CD14-positive monocyte (primary cell): ENCODE results near the gene C11orf97. TPM values are rescaled to one million over a fixed set of nuclear protein-coding genes. Genes with fewer than 3 reads are reported as not detected.

Source experiments
- DNase-seq, 3 donors: peaks; one replicate each; pipeline ENCODE4 v3.0.0-alpha.2; 2011 to 2022
- H2AFZ ChIP-seq: 2 replicates; pipeline ENCODE4 v1.6.0; 2012; ENCODE audit warnings: mild to moderate bottlenecking, low read depth, low read length, inconsistent platforms; ENCODE audit not compliant: insufficient read depth, poor library complexity, severe bottlenecking
- H3K27ac ChIP-seq, 2 donors: 1 replicate in 1 of 2; 2 replicates in 1 of 2; pipeline ENCODE4 v1.5.1; 2012 to 2013; ENCODE audit warnings: low read length in 2 of 2, control low read depth in 1 of 2, inconsistent platforms in 1 of 2, low read depth in 1 of 2, mild to moderate bottlenecking in 1 of 2
- H3K27me3 ChIP-seq, 2 donors: one replicate each; pipeline versions ENCODE4 v1.6.0 to v1.6.1; 2011 to 2013; ENCODE audit warnings: low read length in 2 of 2; ENCODE audit not compliant: control insufficient read depth in 2 of 2, insufficient read depth in 2 of 2
- H3K36me3 ChIP-seq, 2 donors: replicated peaks in 1 of 2; 1 replicate in 1 of 2; 2 replicates in 1 of 2; pipeline versions ENCODE4 v1.5.1 to v1.6.1; 2012 to 2013; ENCODE audit warnings: low read length in 2 of 2, control low read depth in 1 of 2, inconsistent platforms in 1 of 2, mild to moderate bottlenecking in 1 of 2; ENCODE audit not compliant: insufficient read depth in 2 of 2, control insufficient read depth in 1 of 2
- H3K4me1 ChIP-seq, 2 donors: 1 replicate in 1 of 2; 2 replicates in 1 of 2; pipeline versions ENCODE4 v1.5.1 to v1.6.1; 2012 to 2013; ENCODE audit warnings: low read length in 2 of 2, control low read depth in 1 of 2, inconsistent platforms in 1 of 2, mild to moderate bottlenecking in 1 of 2, moderate library complexity in 1 of 2; ENCODE audit not compliant: insufficient read depth in 2 of 2, control insufficient read depth in 1 of 2
- H3K4me2 ChIP-seq: replicated peaks from 2 replicates; pipeline ENCODE3; 2012; ENCODE audit warnings: low read length, moderate library complexity, mild to moderate bottlenecking; ENCODE audit not compliant: poor library complexity, severe bottlenecking; ENCODE audit errors: extremely low read depth
- H3K4me3 ChIP-seq, 3 experiments: fragments of 200-600 bp in 1 of 3; sonication (generic) in 1 of 3; replicated peaks in 1 of 3; 1 replicate in 2 of 3; 2 replicates in 1 of 3; pipeline ENCODE4 v1.5.1; 2011 to 2013; ENCODE audit warnings: low read length in 3 of 3, mild to moderate bottlenecking in 3 of 3, control low read depth in 2 of 3, low read depth in 2 of 3, inconsistent platforms in 1 of 3, moderate library complexity in 1 of 3
- H3K79me2 ChIP-seq: 2 replicates; pipeline ENCODE4 v1.6.0; 2012; ENCODE audit warnings: mild to moderate bottlenecking, control low read depth, inconsistent platforms, low read length, moderate library complexity; ENCODE audit not compliant: insufficient read depth
- H3K9ac ChIP-seq: 2 replicates; pipeline ENCODE4 v1.6.0; 2017; ENCODE audit warnings: low read length, mild to moderate bottlenecking; ENCODE audit not compliant: insufficient read depth, poor library complexity, severe bottlenecking
- H3K9me3 ChIP-seq, 2 donors: replicated peaks in 1 of 2; 1 replicate in 1 of 2; 2 replicates in 1 of 2; pipeline versions ENCODE4 v1.5.1 to v1.6.1; 2012 to 2013; ENCODE audit warnings: low read length in 2 of 2, control low read depth in 1 of 2; ENCODE audit not compliant: control insufficient read depth in 1 of 2, insufficient read depth in 1 of 2
- H4K20me1 ChIP-seq: 2 replicates; pipeline ENCODE4 v1.6.0; 2012; ENCODE audit warnings: mild to moderate bottlenecking, low read length, control low read depth, moderate library complexity; ENCODE audit not compliant: insufficient read depth
- H3K27ac Mint-ChIP-seq, 7 donors: one replicate each; pipeline ENCODE4 v1.8.0; 2020; ENCODE audit warnings: mild to moderate bottlenecking in 7 of 7, mixed read lengths in 7 of 7, moderate library complexity in 6 of 7, inconsistent platforms in 2 of 7
- H3K27me3 Mint-ChIP-seq, 3 donors: one replicate each; pipeline ENCODE4 v1.8.0; 2021 to 2022; ENCODE audit warnings: low read depth in 3 of 3, mild to moderate bottlenecking in 3 of 3, mixed read lengths in 3 of 3, moderate library complexity in 3 of 3, inconsistent platforms in 1 of 3
- H3K36me3 Mint-ChIP-seq, 2 donors: one replicate each; pipeline ENCODE4 v1.8.0; 2020; ENCODE audit warnings: mixed read lengths in 2 of 2, inconsistent platforms in 1 of 2, mild to moderate bottlenecking in 1 of 2
- H3K4me1 Mint-ChIP-seq: one replicate; pipeline ENCODE4 v1.8.0; 2020; ENCODE audit warnings: mild to moderate bottlenecking, mixed read lengths
- H3K4me3 Mint-ChIP-seq, 2 donors: one replicate each; pipeline ENCODE4 v1.8.0; 2020; ENCODE audit warnings: mild to moderate bottlenecking in 2 of 2, mixed read lengths in 2 of 2, moderate library complexity in 1 of 2
- H3K9me3 Mint-ChIP-seq, 7 donors: one replicate each; pipeline ENCODE4 v1.8.0; 2020 to 2022; ENCODE audit warnings: mixed read lengths in 7 of 7, mild to moderate bottlenecking in 6 of 7, moderate library complexity in 6 of 7, inconsistent platforms in 2 of 7
- CTCF ChIP-seq: fragments of 200-600 bp; IDR thresholded peaks from one replicate; pipeline ENCODE4 v1.8.0; 2022; ENCODE audit warnings: antibody characterized with exemption, mild to moderate bottlenecking
- WGBS: methylation state at CpG from one replicate; pipeline ENCODE4 v1.1.5; 2013; ENCODE audit warnings: missing lambda C conversion rate; ENCODE audit not compliant: insufficient coverage; 5-methylcytosine and 5-hydroxymethylcytosine counted together
- intact Hi-C, 2 donors: fragments of 100-400 bp; cut with micrococcal nuclease; formaldehyde crosslinking; loops; one replicate each; pipeline versions ENCODE4 v1.15.0 to v1.15.1; 2023
- polyA minus RNA-seq: library from RNA; depleted of rRNA, polyadenylated mRNA; stranded (reverse); fragments of >200 nt; gene quantifications from 2 replicates; pipeline ENCODE4 v1.2.3, GENCODE V29; 2012
- polyA plus RNA-seq, 3 donors: library from polyadenylated mRNA; depleted of rRNA in 1 of 3; unstranded in 2 of 3; stranded (reverse) in 1 of 3; fragments of 300-500 nt in 2 of 3; fragments of >200 nt in 1 of 3; fragmentation: Illumina TruSeq in 2 of 3; gene quantifications; 1 replicate in 2 of 3; 2 replicates in 1 of 3; pipeline ENCODE4 v1.2.3, GENCODE V29; 2012 to 2021
- total RNA-seq, 12 experiments: library from RNA in 1 of 12; stranded (reverse) in 1 of 12; fragments of 120-200 nt in 1 of 12; gene quantifications; one replicate each; pipeline ENCODE4 v1.2.4 and lab custom pipeline; 2013 to 2026; ENCODE audit warnings: mixed read lengths in 6 of 12, inconsistent platforms in 1 of 12

The C11orf97 gene
- total RNA-seq (2013) = not detected
- not detected for polyA plus RNA-seq
- polyA minus RNA-seq = not detected in 2 replicates
- 0 to 0.30 (median 0) reads per million in 11 experiments for total RNA-seq (lab: John Stamatoyannopoulos, UW)

GRCh38 chr11:94511932-94512781 is at the start of gene C11orf97:
C11orf97 (plus strand) TSS chr11:94512461; CDS start chr11:94512529, 68 bp downstream.
- DNase-seq = peak; percentile 32 to 51 (median 33)
- H3K9ac ChIP-seq = peak within 1 kb of the TSS; percentile 61
- H3K27me3 ChIP-seq = peaks cover 0 to 11% of the 10 kb centered on the region in 2 donors
- no peaks in the 10 kb centered on the region for H3K79me2 ChIP-seq
- H4K20me1 ChIP-seq = no peaks in the 10 kb centered on the region
- Mint-ChIP-seq H3K36me3 (peaks cover 0 to 3% of the 10 kb centered on the region in 2 donors), H3K4me1 (peaks cover 30% of the 10 kb centered on the region), H3K9me3 (peaks cover 0 to 2% (median 0%) of the 10 kb centered on the region in 7 donors), H3K27me3 (peaks cover 0 to 4% (median 3%) of the 10 kb centered on the region in 3 donors), H3K4me3 (peak within 1 kb of the TSS; percentile 85 to 96), H3K27ac (peak within 1 kb of the TSS in 3 of 7 donors; percentile 60 to 87 (median 71))
- peak within 1 kb of the TSS; percentile 39 to 78 (median 40) for H3K4me3 ChIP-seq
- 15% methylated on average over 46 of the region's 53 CpGs for WGBS
- H2AFZ ChIP-seq = peak within 1 kb of the TSS; percentile 84
- peak within 1 kb of the TSS; percentile 86 for H3K4me2 ChIP-seq
- H3K36me3 ChIP-seq = no peaks in the 10 kb centered on the region
- H3K27ac ChIP-seq = no peak within 1 kb of the TSS
- no peaks in the 10 kb centered on the region for H3K9me3 ChIP-seq
- H3K4me1 ChIP-seq = peaks cover 19 to 25% of the 10 kb centered on the region in 2 donors
- intact Hi-C loops = no loop called here
- TF ChIP-seq CTCF = no peak

GRCh38 chr11:94469416-94469815 is 42.8 kb upstream of the C11orf97 start:
- Histone ChIP-seq H2AFZ (no peak overlapping the region), H3K36me3 (peaks cover 33 to 72% of the 10 kb centered on the region in 2 donors), H3K9me3 (no peaks in the 10 kb centered on the region), H3K4me2 (no peak overlapping the region), H3K4me1 (peaks cover 15 to 19% of the 10 kb centered on the region in 2 donors), H3K27ac (peak overlapping the region in 1 of 2 donors; percentile 24), H3K79me2 (no peaks in the 10 kb centered on the region), H3K9ac (no peak overlapping the region), H3K27me3 (no peaks in the 10 kb centered on the region), H4K20me1 (no peaks in the 10 kb centered on the region), H3K4me3 (no peak overlapping the region)
- no peak for TF ChIP-seq CTCF
- Mint-ChIP-seq H3K27me3 (peaks cover 0 to 1% (median 0%) of the 10 kb centered on the region in 3 donors), H3K4me3 (no peak overlapping the region), H3K27ac (peak overlapping the region in 1 of 7 donors; percentile 8), H3K36me3 (peaks cover 51 to 57% of the 10 kb centered on the region in 2 donors), H3K4me1 (peaks cover 16% of the 10 kb centered on the region), H3K9me3 (peaks cover 0 to 2% (median 0%) of the 10 kb centered on the region in 7 donors)
- no CpG with 5 or more reads among the region's 2 CpGs for WGBS
- intact Hi-C loops = no loop called here
- DNase-seq = peak in 1 of 3 donors; percentile 34
